ENCODE results near the gene ATP9A.

ATP9A gene

GRCh38 chr20:51549474-51549873 is 218.7 kb downstream of the ATP9A start:
- DNase-seq (ENCODE audit: low read depth): no peak

GRCh38 chr20:51547951-51548350 is 220.2 kb downstream of the ATP9A start:
- DNase-seq (ENCODE audit: low read depth): no peak
